HG02623 (cell line): ENCODE measurements around the gene MRPS12.

Experiments
- ATAC-seq: cut with Tn5 transposase; IDR thresholded peaks from one replicate; pipeline ENCODE4 v1.9.1; 2021; ENCODE audit warnings: moderate library complexity; ENCODE audit not compliant: unreplicated experiment

MRPS12 gene

DNA sequence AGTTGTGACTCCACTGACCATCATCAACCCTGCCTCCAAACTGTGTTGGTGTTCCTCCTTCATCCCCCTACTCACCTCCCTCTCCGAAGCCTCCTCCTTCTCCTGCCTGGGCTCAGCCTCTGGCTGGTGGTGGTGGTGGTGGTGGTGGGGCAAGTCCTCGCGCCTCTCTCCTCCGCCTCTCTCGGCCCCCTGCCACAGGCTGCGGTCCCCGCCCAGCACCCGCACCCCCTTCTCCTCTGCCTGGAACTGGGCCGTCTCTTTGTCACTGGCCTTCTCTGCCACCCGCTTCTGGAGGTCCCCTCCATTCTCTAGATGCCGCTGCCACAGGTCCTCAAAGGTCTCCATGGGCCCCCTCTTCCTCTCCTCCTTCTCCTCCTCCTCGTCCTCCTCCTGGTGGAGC, 20.3 kb upstream of the MRPS12 start:
- ATAC-seq, result no peak

- ATAC-seq, result no peak
Observed at GRCh38 chr19:38911388-38912001, 19.2 kb upstream of the MRPS12 start.

- ATAC-seq, result no peak
Observed at GRCh38 chr19:38912600-38913514, 17.9 kb upstream of the MRPS12 start.

GRCh38 chr19:38913958-38914357, 16.8 kb upstream of the MRPS12 start:
- ATAC-seq, result no peak

DNA sequence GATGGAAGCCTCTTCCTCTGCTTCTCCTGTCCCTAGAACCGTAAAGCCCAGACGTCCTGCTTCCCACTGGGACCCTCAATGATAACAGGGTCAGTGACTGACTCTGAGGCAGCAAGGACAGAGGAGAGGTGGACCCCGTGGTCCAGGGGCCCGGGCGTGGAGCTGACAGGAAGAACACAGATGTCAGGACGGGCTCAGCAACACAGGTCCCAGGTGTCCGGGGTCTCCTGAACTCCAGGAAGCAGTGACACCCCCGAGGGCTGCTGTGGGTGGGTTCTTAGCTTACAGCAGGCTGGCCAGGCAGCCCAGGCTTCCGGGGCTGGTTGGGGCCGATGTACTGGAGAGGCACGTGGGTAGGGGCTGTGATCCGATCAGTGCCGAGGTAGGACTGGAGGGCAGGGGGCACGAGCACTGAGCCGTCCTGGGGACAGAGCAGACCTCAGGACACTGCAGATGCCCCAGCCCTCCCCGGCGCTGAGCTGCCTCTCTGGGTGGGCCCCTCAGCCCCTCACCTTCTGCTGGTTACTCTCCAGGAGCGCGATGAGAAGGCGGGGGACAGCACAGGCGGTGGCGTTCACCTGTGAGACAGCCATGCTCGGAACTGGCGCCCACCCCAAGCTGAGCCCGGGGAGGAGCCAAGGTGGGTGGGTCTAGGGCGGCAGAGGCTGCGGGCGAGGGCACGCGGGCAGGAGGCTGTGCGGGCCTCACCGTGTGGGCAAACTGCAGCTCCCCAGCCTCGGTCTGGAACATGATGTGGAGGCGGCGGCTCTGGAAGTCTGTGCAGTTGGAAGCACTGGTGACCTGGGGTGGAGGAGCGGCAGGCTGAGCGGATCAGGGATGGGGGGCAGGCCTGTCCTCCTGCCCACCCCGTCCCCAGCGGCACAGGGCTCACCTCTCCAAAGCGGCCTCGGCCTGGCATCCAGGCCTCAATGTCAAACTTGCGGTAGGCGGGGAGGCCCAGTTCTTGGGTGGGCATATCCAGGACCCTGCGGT, 15.1 kb upstream of the MRPS12 start:
- ATAC-seq, result no peak

- ATAC-seq, result no peak
Observed at GRCh38 chr19:38917516-38917915, 13.2 kb upstream of the MRPS12 start.

- no peak for ATAC-seq
Observed at GRCh38 chr19:38917921-38918491, 12.7 kb upstream of the MRPS12 start.

GRCh38 chr19:38918526-38918925, 12.2 kb upstream of the MRPS12 start:
- no peak for ATAC-seq

DNA sequence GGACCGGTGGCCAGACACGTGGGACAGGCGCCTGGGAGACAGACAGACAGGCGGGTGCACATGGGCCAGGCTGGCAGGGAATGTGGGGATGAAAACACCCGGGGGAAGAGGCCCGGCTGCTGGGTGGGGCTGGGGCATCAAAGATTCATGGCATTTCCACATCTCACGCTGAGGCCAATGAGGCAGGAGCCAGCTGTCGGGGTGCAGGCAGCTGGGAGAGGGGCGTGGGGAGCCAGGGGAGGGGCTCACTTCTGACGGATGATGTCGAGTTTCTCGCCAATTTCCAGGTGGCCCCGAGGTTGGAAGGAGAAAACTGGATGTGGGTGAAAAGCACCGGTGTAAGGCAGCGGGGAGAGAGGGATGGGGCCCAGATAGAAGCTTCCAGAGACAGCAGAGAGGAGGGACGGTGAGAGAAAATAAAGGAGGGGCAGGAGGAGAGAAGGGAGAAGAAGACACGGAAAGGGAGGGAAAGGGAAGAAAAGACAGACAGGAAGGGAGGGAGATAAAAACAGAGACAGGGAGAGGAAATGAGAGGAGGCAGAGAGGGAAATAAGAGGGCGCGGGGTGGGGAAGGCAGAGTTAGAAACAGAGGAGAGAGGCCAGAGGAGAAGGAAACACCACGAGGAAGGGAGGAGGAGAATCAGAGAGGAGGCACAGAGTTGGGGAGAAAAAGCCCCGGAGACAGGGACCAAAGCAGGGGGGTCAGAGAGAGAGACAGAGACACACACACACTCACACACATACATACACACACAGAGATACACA, 10.7 kb upstream of the MRPS12 start:
- no peak for ATAC-seq

DNA sequence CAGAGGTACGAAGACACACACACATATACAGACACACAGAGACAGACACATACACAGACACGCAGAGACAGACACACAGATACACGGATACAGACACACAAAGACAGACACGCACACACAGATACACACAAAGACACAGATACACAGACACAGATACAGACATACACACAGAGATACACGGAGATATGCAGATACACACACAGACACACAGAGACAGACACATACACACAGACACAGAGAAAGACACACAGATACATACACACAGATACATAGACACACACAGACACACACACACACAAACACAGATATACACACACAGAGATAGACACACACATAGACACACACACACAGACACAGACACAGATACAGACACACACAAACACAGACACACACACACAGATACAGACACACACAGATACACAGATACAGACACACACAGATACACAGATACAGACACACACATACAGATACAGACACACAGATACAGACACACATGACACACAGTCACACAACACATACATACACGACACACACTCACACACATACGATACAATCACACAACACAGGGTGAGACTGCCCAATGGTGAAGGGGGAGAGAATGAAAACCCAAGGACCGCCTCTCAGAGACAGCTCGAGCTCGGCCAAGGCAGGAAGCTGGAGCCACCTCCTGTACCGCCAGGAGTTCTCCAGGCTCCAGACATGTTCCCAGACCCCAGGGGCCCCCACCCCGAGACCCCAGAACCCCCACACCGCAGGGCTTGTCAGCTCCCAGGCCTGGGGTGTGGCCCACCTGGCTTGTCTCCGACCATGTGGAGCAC, 9.9 kb upstream of the MRPS12 start:
- no peak for ATAC-seq

- no peak for ATAC-seq
Observed at GRCh38 chr19:38921420-38922274, 9.1 kb upstream of the MRPS12 start.

- no peak for ATAC-seq
Observed at GRCh38 chr19:38922482-38922881, 8.3 kb upstream of the MRPS12 start.

GRCh38 chr19:38924388-38924787, 6.4 kb upstream of the MRPS12 start:
- no peak for ATAC-seq

GRCh38 chr19:38928391-38929001, 2.2 kb upstream of the MRPS12 start:
- no peak for ATAC-seq

DNA sequence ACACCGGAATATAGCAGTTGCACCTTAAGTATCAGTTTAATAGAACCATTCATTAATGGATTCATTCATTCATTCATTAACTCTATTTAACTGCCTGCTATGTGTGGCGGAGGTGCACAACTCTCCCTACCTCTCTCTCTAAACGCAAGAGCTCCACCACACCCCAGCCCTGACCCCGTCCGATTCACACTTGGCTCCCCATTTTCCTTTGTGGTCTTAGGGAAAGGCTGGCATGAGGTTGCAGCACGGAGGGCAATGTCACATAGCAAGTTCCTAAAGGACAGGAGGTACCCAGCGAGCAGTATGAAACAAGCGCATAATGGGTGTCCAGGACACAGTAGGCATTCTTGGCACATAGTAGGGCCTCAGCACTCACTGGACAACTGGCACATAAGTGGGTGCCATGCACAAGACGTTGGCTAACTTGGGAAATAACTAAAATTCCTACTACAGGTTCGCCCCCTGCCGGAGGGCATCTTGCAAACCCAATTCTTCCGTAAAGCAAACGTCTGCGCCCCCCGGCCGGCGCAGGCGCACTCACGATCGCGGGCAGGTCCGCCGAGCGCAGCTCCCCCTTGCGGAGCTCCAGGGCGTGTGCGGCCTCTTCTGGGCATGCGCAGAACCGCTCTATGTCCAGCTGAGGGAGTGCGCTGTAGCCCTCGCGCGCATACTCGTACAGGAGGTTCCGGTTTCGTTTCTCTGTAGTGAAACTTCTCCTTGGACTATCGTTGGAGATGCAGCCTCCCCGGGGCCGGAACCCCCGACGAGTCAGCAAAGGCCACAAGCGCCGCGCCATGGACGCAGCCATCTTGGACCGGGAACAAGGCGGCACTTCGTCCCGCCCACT, 592 bp upstream of the MRPS12 start, which contains the start of gene SARS2:
TSS of gene SARS2 (minus strand) at position 835 of the 847 bp plus-strand sequence. CDS start at position 808, 27 bp downstream.
- ATAC-seq, result peak; percentile 60

DNA sequence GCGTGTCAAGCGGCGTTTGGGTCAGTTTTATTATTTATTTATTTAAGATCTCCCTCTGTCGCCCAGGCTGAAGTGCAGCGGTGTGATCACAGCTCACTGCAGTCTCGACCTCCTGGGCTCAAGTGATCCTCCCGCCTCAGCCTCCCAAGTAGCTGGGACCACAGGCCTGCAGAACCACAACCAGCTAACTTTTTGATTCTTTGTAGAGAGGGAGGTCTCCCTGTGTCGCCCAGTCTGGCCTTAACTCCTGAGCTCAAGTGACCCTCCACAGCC, 713 bp downstream of the MRPS12 start:
- ATAC-seq, result no peak
